Muscle of back (tissue), 11 donors: ENCODE results near the gene ULK3. TPM values are rescaled to one million over a fixed set of nuclear protein-coding genes. Genes with fewer than 3 reads are reported as not detected.
A peak's percentile ranks its signal among the peaks of the same experiment; 100 is the strongest.

ENCODE experiments used
- DNase-seq, 3 donors: peaks; one replicate each; pipeline versions ENCODE4 v3.0.0 to v3.0.0-alpha.2; 2013
- polyA plus RNA-seq, 10 donors: library from polyadenylated mRNA; unstranded; fragments of 120-200 nt; gene quantifications; one replicate each; pipeline ENCODE4 v1.2.1, GENCODE V29; 2013; ENCODE audit not compliant: insufficient read length in 10 of 10

The ULK3 gene
- polyA plus RNA-seq, 10 donors = 24.3 to 44.8 (median 30.4) TPM

DNA sequence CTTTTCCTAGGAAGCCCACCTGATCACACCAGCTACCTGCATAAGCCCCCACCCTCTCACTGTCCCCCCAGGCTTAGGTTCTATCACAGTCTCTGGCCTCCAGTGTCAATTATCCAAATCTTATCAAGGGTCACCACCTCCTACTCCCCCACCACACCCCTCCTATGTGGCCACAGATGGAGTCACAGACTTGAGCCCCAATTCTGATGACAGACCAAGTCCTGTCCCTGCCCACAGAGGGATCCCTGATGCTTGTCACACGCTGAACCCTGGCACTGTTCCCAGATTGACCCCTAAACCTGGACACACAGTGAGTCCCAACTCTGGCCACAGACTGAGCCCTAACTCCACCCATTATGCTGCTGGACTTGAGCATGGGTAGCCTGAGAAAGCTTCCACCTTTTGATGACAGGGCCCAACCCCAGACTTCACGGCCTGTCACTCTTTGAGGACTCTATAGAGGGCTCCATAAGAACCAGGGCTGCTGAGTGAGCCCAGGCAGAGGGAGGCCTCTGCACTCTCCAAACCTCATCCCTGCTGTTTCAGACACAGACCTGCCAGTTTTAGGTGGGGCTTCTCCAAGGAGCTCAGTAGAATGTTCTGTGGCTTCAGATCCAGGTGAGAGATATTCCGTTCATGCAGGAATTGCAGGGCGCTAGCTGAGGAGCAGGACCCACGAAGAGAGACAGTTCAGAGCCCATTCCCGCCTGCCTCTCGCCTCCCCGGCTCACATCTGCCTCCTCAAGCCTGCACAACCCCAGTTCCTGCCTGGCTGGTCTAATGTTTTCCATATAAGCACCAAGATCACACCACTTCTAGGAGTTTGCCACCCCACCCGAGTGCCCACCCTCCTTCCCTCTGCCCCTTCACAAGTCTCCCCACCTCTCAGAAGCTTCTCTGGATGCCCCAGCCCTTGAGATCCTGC is 1.8 kb downstream of the ULK3 start:
- no peak for DNase-seq

DNA sequence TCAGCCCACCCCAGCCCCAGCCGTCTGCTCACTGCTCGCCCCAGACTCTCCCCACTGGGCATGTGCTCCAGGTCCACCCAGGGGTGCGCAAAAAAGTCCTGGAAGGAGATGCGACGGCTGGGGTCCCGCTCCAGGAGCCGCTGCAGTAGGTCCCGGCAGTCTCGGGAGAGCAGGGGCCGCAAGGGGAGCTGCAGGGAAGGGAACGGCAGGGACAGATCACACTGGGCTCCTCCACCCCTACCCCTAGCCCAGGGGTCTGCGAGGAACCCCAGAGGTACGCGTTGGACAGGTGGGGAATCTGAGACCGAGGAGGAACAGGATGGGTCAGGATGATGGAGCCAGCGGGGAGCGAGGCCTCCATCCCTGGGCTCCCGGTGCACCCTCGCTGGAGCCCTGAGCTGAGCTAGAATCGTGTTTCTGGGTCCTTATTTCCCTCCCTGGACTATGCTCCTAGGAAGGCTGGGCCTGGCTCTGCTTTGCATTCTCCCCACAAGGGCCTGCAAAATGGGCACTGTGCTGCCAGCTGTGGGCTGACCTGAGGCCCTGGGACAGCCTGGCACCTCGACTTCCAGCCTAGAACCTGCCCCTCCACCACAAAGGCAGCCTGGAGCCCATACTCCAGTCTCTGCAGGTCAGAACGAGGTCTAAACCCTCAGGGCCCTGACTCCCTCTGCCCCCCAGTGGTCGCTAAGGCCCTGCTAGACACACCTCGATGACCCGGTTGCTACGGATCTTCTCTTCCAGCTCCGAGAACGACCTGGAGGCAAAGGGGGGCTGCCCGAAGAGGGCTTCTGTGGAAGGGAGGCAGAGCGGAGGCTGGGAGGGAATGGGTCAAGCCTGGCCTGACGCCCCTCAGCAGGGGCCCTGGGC is 3.2 kb downstream of the ULK3 start:
- no peak for DNase-seq

DNA sequence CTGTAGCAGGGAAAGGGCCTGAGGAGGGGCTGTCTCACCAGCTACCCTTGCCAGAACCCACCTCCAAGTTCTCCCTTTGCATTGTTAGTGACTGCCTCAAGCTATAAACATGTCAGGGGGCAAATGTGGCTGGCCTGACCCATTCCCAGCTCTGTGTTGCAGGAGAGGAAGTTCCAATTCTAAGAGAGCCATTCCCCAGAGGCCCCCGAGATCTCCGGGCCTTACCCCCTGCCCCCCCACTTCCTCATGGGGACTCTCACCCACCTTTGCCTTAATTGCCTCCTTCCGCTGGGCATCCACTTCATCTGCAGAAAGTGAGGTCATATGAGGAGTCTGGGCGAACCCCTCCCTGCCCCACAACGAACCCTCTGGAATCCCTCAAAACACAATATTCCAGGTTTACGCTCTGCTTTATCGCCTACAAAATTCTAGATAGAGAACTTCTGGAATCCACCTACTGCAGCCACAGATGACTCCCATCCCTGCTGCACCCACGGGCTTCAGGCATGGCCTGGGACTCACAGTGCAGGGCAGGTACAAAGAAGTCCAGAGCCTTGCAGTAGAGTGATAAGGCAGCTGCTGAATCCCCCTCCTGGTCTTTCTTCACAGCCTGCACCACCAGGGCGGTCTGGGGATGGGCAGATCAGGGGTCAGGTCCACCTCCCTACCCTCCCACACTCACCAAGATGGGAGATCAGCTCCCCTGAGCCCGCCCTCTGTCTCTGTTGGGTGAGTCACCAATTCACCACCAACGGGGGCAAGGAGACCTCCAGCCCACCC is 4.0 kb downstream of the ULK3 start:
- DNase-seq = no peak

DNA sequence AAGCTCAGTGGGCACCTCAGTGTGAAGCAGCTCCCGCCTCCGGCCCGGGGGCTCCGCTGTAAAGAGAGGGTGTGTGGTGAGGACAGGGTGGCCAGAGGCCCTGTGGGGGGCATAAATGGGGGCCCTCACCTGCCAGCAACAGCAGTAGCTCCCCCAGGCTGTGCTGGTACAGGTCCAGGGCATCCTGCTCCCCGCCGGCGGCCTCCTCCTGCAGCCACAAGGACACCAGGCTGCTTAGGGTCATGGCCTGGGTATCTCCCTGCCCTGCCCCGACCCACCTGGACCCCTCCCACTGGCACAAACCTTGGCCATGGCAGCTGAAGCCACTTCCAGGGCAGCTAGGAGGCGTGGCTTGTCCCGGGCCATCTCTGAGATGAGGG is 4.8 kb downstream of the ULK3 start:
- no peak for DNase-seq

DNA sequence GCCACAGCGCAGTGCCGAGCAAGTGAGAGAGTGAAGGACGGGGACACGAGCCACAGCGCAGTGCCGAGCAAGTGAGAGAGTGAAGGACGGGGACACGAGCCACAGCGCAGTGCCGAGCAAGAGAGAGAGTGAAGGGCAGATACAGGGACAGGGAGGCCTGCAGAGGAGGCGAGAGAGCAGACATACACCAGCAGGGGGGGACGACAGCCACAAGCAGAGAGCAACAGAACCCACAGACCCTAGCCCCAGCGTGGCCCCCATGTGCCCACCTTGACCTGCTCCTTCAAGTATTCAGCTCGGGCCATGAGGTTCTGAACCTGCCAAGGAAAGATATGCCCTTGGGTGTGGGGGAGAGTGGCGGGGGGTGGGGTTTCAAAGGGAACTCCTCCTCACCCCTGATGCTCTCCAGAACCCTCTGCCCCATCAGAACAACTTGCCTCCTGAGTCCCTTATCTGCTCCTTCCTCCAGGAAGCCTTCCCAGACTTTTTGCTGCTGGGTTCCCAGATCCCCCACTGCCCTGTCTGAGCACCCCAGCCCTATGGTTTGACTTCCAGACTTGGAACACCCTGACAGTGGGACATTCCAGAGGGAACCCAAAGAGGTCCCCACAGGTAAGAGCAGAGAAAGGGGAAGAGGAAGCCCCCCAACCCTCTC is 5.3 kb downstream of the ULK3 start:
- no peak for DNase-seq

DNA sequence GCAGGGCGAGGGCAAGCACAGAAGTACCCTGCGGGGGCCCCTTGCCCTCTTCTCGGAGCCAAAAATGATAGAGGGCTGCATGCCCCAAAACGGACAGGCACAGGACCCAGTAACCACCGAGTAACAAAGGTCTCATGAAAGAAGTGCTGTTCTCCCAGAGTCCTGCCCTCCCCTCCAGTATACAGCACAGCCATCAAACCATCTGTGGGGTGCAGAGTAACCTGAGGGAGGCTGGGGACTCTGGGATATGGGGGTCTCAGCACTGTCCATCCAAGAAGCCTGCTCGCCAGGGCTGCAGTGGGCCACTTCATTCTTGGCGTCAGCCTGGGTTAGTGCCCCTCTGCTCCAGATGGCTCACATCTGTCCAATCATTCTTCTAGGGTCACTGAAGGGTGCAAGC is 6.1 kb downstream of the ULK3 start:
- no peak for DNase-seq

DNA sequence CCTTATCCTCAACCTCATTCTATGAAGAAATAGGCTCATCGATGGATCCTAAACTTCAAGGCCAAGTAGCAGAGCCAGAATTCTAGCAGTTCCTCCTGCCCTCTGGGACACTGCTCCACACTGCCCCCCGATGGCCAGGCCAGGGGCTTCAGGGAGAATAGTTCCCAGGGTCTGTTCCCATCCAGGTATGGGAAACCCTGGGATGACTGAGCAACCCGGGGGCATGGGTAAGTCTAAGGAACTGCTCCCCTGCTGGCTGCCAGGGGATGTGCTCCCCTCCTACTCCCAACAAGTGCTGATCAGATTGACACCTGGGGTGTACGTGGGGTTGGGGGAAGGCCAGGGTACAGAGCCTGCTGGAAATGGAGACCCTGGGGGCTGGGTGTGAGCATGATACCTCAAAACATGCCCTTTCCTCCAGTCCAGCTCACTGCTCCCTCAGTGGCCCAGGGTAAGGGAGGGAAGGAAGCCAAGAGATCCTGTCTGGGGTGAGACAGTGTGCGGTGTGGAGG is 7.6 kb downstream of the ULK3 start:
- DNase-seq = no peak

DNA sequence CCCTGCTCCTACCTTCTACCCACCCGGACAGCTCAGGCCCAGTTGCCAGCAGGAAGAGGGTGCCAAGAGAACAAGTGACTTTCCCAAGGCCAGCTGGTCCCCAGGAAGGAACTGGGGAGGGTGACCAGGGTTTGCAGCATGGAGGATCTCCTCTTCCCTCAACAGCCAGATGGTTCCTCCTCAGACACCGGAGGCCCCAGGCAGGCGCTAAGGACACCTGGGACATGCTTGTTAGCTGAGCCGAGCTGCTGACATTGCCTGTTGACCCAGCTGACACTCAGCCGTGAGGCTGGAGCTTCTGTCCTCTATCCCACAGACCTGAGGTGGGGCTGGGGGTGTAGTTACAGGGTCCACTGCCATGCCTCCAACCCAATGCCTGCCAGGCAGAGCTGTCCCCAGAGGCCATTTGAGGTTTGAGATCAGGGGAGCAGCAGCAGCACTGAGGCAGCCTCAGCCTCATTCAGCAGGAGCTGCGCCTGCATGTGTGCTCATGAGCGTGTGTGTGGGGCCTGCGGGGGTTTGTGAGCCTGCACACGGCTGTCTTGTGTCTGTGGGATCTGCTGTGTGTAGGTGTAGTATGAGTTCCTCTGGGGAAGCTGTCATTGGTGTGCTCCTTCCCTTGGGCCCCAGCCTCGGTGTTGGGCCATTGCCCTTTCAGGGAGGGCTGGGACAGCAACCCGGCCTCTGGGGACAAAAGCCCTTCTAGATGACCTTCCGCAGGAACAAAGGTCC is 9.4 kb downstream of the ULK3 start:
- no peak for DNase-seq

DNA sequence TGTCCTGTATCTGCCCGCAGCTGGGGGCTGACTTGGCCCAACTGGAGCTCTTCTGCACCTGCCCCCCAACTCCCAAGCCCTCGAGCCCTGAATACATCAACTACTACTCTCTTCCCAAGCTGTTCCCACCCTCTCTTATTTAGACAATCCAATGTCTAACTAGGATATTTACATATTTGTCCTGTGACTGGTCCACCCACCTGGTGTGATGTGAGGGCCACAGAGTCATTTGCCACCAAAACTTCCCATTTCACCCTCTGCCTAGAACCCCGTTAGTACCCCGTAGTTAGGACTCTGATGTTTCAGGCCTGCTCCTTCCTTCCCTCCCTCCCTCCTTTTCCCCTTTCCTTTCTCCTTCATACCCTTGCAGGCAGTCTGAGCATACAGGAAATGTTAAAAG is 10.1 kb downstream of the ULK3 start:
- DNase-seq = no peak

DNA sequence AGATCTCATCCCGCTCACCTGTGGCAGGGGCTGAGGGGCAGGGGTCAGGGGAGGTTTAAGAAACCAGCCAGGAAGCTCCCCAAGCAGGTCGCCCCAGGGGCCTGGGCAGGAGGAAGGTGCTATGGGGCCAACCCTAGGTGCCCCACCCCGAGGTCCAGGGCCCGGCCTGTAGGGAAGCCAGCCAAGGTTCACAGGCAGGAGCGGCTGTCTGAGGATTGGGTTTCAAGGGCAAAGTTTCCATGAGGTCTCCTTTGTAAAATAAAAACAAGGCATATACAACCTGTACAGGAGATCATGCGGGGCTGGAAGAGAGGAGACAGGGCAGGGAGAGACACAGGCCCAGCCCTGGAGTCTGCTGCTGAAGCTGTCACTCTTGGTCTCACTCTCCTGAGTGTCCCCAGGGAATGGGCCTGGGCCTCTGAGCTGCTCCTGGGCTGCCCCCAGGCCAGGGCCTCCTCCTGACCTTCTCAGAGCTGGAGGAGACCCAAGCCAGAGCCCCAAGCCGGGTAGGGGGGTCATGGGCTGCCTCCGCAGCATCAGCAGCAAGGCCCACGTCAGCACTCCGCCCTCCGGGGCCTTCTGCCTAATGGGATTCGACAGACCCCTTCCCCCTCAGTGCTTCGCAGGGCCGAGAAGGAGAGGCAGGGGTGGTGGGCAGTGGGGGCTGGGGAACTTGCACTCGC is 11.0 kb downstream of the ULK3 start:
- DNase-seq = no peak

DNA sequence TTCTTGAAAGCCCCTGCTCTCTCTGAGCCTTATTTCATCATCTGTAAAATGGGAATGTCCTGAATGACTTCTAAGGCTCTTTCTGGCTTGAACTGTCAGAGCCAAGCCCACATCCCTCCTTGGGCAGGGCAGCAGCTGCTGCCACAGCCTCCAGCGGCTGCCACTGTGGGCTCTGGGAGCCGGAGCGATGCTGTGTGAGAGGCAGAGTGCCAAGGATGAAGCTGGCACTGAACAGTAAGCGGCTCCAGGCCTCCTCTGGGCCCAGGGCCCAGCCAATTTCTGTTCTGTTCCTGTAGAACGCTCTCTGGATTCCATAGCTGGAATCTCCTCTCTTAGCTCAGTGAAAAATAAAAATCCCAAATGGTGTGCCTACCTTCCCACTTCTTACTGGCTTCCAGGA is 12.1 kb downstream of the ULK3 start:
- peak; percentile 32 to 59 (median 54) for DNase-seq

DNA sequence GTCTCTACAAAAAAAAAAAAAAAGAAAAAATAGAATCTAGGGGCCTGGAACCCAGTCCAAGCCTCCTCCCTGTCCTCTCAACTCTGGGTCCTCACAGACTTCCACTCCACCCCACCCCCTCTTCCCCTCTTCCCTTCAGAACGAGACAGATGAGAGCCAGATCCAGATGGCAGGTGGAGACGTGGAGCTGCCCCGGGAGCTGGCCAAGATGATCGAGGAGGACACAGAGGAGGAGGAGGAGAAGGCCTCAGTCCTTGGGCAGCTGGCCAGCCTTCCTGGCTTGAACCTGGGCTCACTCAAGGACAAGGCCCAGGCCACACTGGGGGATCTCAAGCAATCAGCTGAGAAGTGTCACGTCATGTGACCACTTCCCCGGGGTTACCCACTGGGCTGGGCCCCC is 13.0 kb downstream of the ULK3 start:
- DNase-seq = no peak

DNA sequence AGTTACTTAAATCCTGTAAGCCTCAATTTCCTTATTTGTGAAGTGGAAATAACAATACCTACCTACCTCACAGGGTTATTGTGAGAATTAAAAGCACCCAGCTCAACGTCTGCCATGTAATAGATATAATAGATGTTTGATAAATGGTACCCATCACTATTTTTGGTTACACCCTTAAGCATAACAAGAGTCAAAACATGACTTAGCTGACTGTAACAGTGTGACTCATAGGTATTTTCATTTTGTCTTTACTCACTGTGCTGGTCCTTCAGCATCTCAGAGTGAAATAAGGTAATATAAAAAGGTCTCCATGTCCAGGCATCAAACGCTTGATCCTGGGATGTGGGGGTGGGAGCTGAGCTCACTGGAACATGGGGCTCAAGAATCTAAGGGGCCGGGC is 13.5 kb downstream of the ULK3 start:
- no peak for DNase-seq

DNA sequence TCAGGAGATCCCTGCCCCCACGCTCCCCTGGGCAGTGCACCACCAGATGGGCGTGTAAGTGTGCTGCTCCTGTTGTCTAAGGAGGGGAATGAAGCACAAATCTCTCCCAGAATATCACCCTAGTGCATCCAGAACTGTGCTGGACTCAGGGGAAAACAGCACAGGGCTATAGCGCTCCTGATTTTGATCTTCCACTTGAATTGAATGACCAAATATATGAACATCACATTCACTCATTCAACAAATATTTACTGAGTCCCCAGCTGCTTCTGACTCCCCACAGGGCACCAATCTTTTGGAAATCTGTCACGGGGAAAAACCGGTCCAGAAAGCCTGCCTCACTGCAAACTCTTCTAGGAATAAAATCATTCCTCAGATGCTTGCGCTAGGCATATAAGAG is 14.1 kb downstream of the ULK3 start:
- no peak for DNase-seq

DNA sequence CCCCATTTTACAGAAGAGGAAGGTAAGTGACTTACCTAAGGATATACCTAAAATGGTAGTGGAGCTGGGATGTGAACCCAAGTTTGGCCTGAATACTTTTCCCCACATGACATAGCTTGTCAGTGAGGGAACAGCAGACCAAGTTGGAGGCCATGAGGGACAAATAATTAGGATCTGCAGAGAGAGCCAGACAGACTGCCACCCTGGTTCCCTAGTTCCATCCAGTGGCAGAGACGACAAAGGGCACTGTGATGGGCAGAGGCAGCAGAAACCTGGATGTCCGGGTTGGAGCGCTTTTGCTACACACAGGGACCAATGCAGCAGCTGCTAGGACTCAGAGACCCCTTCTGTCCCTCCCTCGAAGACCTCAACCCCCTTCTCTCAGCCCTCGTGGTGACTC is 15.3 kb downstream of the ULK3 start:
- no peak for DNase-seq

DNA sequence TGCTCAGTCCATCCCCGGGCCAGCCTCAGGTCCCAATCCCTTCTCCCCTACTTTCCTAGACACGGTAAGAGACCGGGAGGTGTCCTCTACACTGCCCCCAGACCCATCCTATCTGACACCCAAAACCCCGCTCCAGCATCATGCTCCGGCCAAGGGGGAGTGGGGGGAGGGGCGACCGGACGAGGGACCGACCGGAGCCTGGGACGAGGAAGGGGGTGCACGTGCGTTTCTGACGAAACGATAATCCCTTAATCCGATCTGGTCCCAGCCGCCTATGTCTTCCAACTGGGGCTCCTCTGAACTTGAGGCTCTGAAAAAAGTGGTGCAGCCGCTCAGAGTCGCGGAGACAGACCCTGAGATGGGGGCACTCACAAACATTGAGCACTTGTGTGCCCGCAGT is 16.0 kb downstream of the ULK3 start:
- DNase-seq = no peak

DNA sequence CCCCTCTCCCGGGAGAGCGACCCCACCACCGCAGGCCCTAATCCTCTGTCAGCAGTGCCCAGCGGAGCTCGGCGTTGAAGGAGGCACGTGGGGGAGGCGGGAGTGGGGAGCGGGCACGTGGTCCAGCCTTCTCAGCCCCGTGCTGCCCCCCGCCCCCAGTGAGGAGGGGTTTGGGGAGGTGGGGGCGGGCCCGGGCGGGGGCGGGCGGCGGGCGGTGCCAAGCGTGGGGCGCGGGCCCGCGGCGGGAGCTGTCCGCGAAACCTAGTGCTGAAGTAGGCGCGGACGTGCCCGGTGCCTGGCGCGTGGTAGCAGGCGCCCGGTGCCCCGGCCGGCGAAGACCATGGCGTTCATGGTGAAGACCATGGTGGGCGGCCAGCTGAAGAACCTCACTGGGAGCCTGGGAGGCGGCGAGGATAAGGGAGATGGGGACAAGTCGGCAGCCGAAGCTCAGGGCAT is 16.6 kb downstream of the ULK3 start, which contains the start of gene CPLX3:
TSS of gene CPLX3 (plus strand) at position 264 of the 456 bp plus-strand sequence. CDS start at position 341, 77 bp downstream.
- peak in 1 of 3 donors; percentile 59 for DNase-seq

DNA sequence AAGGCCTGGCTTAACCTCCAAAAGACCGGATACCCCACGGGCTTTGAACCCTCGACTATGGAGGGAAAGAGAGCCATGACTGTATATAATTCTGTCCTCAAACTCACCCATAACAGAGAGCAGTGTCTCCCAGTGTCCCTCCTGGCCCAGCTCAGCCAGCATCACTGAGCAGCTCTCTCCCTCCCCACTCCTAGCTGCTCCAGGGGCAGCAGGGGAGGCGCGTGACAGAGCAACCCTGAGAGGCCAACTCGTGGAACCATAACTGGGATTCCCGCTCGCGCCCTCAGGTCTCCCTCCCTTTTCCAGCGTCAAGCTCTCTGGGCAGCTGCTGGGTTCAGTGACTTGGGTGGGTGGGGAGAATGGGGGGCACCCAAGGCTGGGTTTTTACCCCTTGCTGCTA is 17.1 kb downstream of the ULK3 start:
- DNase-seq = no peak

DNA sequence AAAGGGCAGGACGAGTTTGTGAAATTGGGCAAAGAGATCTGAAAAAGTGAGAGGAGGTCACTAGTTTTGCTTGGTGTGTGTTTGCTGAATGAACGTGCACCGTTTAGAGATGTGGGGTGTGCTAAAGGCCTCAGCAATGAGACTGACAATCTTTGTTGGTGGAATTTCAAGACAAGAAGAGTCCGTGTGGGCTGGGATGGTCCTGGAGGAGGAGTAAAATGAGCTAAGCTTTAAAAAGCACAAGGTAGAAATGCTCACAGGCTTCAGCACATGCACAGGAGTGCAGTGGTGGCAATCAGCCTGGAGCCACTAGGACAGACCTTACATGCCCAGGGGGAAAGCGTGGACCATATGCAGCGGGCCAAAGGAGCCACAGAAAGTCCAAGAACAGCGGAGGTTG is 18.0 kb downstream of the ULK3 start:
- no peak for DNase-seq

DNA sequence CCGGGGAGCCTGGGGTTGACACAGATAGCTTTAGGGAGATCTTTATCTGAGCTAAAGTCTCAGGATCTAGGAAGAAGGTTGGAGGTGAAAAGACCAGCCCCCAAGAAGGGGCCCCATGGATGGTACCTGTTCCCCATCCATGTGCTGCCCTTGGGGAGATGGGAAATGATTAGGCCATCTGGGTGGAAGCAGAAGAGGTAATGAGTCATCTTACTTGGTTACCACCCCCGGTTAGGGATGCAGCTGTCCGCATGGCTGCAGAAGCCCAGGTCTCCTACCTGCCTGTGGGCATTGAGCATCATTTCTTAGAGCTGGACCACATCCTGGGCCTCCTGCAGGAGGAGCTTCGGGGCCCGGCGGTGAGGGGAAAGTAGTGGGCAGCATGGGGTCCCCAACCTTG is 19.6 kb downstream of the ULK3 start:
- DNase-seq = no peak
